HepG2 (cell line): ENCODE measurements around the gene GPX2.

Source experiments
- ARNT ChIP-seq: fragments of 450-650 bp; IDR thresholded peaks from 2 replicates; pipeline ENCODE4 v1.6.1; 2017
- CREM ChIP-seq, 2 experiments: sonication (generic) in 1 of 2; formaldehyde crosslinking in 1 of 2; IDR thresholded peaks; 2 replicates each; pipeline versions ENCODE4 v1.4.0 to v1.6.1; 2016 to 2020; ENCODE audit warnings: antibody characterized with exemption in 1 of 2, mild to moderate bottlenecking in 1 of 2, missing genetic modification reagents in 1 of 2
- HNRNPUL1 ChIP-seq: fragments of 200-400 bp; formaldehyde crosslinking; IDR thresholded peaks from 2 replicates; pipeline ENCODE4 v1.6.1; 2017; ENCODE audit warnings: low read depth, mild to moderate bottlenecking, low read length, moderate library complexity
- NFYB ChIP-seq: sonication (generic); formaldehyde crosslinking; IDR thresholded peaks from 2 replicates; pipeline ENCODE4 v1.4.0; 2020; ENCODE audit warnings: missing genetic modification reagents
- POLR2AphosphoS5 ChIP-seq: IDR thresholded peaks from 2 replicates; pipeline ENCODE4 v1.6.1; 2012; ENCODE audit warnings: low read depth, low read length
- REST ChIP-seq, 2 experiments: IDR thresholded peaks; 2 replicates each; pipeline ENCODE4 v1.6.1; 2011 to 2012; ENCODE audit warnings: low read length in 2 of 2, borderline replicate concordance in 1 of 2, low read depth in 1 of 2, mild to moderate bottlenecking in 1 of 2, moderate library complexity in 1 of 2
- SIN3A ChIP-seq: IDR thresholded peaks from 2 replicates; pipeline ENCODE4 v1.6.1; 2011; ENCODE audit warnings: low read depth, mild to moderate bottlenecking, control low read depth, low read length, borderline replicate concordance
- ZFP41 ChIP-seq: sonication (generic); formaldehyde crosslinking; IDR thresholded peaks from 2 replicates; pipeline ENCODE4 v1.4.0; 2020; ENCODE audit warnings: mild to moderate bottlenecking, missing genetic modification reagents, borderline replicate concordance
- ZNF816 ChIP-seq: sonication (generic); formaldehyde crosslinking; IDR thresholded peaks from 2 replicates; pipeline ENCODE4 v1.8.0; 2022; ENCODE audit warnings: missing genetic modification reagents, mild to moderate bottlenecking, borderline replicate concordance
- TF ChIP-seq, protein P1 (sequence below): sonication (generic); formaldehyde crosslinking; IDR thresholded peaks from 2 replicates; pipeline ENCODE4 v1.5.0; 2020; ENCODE audit warnings: mild to moderate bottlenecking, missing genetic modification reagents, moderate library complexity

DNA sequence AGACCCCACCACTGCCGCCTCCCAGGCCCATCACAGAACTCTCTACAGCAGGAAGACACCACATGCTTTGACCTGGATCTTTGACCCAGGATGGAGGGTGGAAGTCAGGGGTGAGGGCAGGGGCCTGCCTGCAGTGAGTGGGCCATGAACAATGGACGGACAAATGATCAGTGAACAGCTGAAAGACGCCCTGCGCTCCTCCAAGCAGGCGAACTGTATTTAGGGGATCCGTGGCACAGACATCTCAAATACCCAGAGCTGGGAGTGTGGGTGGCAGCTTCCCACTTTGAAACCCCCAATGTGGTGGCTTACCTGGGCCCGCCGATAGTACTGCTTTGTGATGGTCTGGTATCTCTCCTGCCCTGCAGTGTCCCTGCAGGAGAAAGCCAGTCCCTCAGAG is 8.7 kb upstream of the GPX2 start:
- TF ChIP-seq ZFP41 (CRISPR knock-in tag): no peak
- no peak for TF ChIP-seq POLR2AphosphoS5
- no peak for TF ChIP-seq ZNF816 (CRISPR knock-in tag)
- TF ChIP-seq SIN3A: no peak
- TF ChIP-seq ARNT: no peak
- TF ChIP-seq, protein P1, sequence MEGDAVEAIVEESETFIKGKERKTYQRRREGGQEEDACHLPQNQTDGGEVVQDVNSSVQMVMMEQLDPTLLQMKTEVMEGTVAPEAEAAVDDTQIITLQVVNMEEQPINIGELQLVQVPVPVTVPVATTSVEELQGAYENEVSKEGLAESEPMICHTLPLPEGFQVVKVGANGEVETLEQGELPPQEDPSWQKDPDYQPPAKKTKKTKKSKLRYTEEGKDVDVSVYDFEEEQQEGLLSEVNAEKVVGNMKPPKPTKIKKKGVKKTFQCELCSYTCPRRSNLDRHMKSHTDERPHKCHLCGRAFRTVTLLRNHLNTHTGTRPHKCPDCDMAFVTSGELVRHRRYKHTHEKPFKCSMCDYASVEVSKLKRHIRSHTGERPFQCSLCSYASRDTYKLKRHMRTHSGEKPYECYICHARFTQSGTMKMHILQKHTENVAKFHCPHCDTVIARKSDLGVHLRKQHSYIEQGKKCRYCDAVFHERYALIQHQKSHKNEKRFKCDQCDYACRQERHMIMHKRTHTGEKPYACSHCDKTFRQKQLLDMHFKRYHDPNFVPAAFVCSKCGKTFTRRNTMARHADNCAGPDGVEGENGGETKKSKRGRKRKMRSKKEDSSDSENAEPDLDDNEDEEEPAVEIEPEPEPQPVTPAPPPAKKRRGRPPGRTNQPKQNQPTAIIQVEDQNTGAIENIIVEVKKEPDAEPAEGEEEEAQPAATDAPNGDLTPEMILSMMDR (CRISPR knock-in tag): no peak
- no peak for TF ChIP-seq NFYB (CRISPR knock-in tag)
- TF ChIP-seq HNRNPUL1: no peak
- TF ChIP-seq CREM (IDR thresholded peaks at IDR 0.05): no peak
- no peak for TF ChIP-seq CREM (CRISPR knock-in tag; IDR thresholded peaks at IDR 0.05)
- no peak for TF ChIP-seq REST (IDR thresholded peaks at IDR 0.05; ENCODE audit: borderline replicate concordance in 1 of 2, low read depth in 1 of 2, low read length in 2 of 2)
